HG03103 (cell line): Measurements from ENCODE around the gene ASB2.

Experiments used
- ATAC-seq: cut with Tn5 transposase; IDR thresholded peaks from one replicate; pipeline ENCODE4 v1.9.1; 2021; ENCODE audit warnings: low read depth; ENCODE audit not compliant: unreplicated experiment

ASB2 gene

DNA sequence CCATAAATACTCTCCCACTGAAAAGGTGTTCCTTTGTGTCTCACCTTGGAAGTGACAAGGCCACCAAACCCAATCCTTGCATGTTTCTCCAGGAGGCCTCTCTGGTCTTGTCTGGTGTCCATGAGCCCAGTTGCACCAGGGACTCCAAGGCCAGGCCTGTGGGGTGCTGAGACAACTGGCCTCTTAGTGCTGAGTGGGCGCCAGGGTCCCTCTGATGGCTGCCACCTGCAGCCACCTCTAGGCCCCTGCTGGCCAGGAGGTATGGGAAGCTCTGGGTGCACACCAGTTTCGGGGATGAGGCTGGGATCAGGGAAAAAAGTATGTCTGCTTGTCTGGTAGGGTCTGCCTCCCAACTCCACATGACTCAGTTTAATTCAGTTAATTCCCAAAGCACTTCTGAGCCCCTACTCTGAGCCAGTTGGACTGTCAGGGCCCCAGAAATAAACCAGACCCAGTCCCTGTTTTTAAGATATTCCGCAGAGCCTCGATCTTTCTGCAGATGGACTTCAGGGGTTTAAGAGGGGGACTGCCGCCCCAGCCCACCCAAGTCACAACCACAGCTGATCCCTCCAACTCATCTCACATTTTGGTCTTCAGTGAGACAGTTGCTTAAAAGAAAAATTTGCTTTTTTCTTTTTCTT is 64.3 kb downstream of the ASB2 start:
- ATAC-seq, result no peak

DNA sequence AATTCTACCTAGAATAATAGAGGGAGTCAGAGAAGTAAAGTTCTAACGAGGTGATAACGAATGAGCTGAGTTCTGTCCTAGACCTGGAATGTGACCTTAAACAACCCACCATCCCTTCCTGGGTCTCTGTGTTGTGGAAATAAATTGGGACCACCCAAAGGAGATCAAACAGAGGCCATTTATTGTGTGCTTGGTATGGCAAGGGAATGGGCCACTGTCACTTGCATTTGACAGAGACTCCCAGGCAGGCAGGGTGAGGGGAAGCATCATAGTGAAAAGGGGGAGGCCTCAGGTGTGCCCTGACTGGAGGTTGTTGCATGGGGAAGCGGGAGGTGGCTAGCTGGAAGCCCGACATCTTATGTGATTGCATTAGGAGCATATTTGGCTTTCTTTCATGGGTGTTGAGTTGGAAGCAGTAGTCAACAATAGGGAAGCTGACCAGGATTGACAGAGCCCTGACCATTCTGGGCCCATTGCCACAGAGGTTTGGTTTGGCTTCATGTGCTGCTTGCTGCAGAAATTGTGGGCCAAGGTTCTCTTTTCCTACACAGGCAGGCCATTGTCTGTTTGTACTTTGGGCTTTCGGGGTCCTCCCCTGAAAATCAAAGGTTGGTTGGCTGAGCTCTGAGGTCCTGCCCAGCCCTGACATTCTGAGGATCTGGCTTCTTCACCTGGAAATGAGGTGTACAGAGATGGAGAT is 66.8 kb downstream of the ASB2 start:
- ATAC-seq, result no peak

DNA sequence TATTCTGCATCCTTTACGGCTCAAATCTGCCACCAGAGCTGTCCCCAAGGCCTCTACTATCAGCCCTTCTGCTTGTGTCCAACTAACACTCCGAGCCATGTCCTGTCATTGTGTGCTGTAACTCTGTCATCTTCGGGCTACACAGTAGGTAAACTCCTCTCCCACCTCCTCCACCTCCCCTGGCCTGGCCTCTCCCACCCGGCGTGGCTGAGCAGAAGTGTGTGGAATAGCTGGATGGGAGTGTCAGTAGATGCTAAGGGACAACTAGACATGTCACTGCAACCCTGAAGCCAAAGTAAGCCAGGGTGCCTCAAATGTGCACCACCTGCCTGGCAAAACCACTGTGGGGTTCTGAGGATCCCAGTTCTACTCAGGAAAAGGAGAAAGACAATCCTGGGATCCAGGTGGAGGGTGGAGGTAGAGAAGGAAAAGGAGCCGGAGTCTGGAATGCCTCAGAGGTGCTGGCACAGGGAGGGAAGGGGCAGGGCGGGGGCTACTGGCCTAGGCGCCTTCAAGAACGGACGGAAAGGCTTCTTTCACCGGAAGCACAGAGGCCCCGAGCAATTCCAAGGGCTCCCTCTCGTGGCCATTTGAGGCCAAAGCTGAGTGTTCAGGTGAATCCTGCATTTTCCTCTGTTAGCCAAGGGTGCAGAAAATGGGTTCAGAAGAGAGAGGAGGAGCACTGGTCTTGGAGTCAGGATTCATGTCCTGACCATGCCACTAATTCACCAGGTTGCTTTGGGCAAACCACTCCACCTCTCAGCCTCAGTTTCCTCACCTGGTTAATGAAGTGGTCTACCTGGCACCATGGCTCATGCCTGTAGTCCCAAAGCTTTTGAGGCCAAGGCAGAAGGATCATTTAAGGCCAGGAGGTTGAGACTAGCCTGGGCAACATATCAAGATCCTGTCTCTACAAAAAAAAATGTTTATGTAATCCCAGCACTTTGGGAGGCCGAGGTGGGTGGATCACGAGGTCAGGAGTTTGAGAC is 69.7 kb downstream of the ASB2 start:
- ATAC-seq, result no peak

DNA sequence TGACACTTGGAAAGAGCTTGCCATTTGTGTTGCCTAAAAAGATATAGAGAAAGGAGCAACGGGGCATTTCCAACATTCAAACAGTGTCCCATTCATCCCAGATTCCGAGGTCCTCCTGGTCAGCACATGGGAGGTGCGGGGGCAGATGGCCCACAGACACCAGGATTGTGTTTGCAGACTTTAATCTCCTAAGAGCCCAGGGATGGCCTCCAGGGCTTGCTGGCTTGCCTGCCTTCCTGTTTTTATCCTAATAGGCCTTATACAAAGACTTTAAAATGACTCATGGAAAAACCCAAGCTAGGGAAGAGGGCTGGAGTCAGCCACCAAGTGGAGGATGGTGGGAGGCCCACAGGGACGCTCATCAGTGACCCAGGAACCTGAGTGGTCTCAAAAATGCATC is 70.7 kb downstream of the ASB2 start:
- no peak for ATAC-seq

DNA sequence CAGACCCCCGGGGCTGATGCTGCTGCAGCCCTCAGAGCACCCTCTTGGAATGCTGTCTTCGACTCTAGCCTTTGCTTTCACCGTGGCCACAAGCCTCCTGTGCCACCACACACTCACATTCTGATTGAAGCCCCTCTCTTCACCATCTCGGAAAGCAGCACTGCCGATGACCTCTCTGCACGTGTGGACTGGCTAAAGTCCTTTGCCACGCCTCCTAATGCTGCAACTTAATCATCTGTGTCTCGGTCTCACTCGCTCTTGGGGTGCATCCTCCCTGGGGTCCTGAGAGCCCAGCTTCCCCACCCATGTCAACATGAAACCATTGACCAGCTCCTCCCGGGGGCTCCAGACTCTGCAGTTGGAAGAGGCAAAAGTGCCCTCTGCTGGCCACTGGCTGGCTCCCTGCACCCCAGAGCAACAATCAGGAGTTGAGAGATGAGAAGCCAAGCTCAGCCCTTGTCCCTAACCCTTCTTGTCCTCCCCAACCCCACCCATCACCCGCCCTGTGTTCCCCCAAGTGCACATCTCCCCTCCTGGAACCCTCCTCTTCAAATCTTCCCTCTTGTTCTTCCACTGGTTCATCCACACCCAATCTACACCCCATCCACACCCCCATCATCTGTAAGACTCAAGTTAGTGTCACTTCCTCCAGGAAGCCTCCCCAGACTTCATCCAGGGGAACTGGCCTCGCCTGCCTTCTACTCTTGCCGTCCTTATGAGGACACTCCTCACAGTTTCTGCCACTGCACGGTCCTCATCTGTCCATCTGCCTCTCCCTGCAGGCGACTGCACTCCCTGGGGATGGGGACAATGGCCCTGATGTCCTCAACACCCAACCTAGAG is 72.8 kb downstream of the ASB2 start:
- ATAC-seq, result no peak

DNA sequence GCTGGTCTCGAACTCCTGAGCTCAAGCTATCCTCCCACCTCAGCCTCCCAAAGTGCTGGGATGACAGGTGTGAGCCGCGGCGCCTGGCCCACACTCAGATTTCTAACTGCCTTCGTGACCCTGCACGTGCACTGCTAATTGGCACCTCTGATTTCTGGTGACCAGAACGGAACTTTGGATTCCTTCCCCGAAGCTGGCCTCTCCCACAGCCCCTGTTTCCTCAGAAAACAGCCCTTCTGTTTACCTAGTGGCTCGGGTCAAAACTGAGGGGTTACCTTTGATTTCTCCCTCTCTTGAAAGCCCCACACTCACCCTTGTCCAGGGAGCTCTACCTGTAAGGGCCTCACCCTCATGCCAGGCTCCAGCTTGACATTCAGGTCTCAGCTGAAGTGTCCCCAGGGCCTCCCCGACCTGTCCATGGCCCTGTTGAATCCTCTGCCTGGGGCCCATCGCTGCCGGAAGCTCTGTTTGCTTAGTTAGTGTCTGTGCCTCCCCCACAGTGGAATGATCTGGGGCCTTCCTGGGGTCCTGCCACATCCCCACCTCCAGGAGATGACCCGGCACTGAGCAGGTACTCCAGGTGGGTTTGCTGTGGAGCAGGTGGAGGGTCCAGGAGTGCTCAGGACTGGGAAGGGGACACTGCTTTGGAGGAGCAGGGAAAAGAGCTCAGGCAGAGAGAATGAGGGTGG is 73.6 kb downstream of the ASB2 start:
- ATAC-seq, result no peak

DNA sequence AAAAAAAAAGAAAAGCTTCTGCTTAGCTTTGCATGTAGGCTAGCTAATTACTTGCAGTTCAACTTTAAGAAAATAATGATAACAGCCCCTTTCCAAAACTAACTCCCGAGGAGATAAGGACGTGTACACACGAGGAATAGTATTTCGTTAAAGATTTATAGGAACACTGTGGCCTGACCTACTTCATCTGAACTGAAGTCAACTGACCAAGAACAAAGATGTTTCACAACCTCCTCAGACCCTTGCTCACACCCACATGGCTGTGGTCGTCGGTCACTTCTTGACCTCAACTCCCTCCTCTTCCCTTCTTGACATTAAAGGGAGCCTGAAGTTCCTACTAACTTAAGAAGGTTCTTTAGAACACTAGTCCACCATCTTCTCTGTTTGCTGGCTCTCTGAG is 74.6 kb downstream of the ASB2 start:
- ATAC-seq, result no peak

DNA sequence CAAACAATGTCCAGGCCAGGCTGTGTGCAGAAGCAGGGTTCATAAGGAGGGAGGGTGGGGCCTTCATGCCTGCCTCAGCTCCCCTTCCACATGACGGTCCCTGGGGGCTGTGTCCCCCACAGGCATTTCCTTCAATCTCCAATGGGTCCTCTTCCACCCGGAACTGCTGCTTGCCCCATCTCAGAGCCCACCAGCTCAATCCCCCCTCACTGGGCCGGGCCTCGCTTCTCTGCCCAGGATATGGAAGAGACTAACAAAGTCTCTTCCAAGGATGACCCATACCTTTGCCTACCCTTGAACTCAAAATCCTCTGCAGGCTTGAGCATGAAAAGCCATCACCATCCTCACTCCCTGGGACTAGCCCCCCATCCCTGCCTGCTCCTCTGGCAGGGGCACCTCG is 77.6 kb downstream of the ASB2 start:
- no peak for ATAC-seq

DNA sequence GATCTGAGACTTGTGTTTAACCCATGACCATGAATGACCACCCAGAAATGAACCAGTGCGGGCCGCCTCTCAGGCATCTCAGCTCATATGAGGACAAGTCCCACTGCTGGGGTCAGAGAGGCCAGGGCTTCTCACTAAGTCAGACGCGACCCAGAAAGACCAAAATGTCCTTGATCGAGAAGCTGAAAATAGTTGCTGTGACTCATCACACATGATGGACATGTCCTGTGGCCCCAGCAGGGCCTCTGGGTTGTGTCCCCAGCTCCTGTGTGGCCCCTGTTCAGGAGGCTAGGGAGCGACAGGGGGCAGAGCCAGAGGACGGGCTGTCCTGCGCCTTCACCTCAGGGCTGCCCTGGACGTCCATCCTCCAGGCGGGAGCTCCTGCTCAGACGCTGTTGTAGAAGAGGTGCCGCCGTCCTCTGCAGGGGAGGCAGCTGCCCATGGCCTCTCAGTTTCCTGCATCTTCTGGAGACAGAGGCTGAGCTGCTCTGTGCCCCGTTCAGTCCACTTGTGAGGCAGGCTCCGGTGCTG is 78.2 kb downstream of the ASB2 start:
- no peak for ATAC-seq

DNA sequence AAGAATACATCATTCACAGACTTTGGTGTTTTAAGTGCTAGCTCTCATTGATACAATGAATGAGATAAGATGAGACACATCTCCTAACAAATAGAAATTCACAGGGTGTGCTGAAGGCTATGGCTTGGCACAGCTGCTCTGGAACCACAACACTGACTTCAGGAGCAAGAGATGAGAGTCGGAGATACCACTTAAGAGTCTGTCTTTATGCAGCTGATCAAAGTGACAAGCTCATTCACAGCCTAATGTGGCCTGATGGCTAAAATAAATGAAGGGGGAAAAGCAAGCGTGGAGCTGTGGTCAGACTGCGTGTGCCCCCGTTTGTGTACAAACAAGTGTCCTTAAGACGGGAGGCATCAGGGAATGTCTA is 78.9 kb downstream of the ASB2 start:
- no peak for ATAC-seq

DNA sequence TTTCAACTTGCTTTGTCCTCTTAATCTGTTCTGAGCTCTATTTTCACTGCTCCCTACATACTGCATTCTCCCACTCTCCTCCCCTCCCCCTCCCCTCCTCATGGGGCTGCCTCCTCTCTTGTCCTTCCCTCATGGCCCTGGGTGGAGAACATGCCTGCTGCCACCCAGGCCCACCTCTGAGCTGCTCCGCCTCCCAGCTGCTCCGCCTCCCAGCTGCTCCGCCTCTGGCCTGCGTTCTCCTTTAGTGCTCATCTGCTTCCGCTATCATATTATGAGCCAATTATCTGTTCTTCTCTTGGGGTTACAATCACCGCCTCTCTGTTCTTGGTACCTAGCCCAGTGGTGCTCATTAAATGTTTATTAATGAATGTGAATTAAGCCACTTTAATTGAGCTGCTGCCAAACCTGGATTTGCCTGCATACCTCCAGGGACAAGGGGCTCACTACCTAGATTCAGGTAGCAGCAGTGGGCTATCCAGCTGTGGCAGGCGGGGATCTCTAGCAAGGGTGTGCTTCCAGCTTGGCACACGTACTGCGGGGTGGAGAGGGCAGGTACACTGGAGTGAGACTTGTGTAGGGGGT is 81.3 kb downstream of the ASB2 start:
- ATAC-seq, result no peak

DNA sequence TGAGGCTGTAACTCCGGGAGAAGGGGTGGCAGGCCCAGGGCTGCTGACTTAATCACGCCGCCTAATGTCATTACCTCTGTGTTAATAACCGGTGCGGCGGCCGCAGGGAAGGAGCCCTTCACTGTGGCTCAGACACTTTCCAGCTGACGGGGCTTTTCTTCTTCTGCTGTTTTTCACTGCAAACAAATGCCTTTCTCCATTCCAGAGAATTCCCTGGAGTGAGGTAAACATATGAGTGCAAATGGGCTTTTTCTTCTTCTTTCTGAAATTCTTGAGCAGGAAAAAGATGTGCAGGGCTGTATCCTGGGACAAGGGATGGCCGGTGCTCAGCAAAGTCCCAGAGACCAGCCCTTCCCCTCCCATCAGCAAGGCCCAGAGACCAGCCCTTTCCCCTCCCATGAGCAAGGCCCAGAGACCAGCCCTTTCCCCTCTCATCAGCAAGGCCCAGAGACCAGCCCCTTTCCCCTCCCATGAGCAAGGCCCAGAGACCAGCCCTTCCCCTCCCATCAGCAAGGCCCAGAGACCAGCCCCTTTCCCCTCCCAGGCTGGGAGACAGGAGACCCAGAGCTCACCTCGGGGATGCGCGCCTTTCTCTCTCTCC is 82.6 kb downstream of the ASB2 start:
- no peak for ATAC-seq

DNA sequence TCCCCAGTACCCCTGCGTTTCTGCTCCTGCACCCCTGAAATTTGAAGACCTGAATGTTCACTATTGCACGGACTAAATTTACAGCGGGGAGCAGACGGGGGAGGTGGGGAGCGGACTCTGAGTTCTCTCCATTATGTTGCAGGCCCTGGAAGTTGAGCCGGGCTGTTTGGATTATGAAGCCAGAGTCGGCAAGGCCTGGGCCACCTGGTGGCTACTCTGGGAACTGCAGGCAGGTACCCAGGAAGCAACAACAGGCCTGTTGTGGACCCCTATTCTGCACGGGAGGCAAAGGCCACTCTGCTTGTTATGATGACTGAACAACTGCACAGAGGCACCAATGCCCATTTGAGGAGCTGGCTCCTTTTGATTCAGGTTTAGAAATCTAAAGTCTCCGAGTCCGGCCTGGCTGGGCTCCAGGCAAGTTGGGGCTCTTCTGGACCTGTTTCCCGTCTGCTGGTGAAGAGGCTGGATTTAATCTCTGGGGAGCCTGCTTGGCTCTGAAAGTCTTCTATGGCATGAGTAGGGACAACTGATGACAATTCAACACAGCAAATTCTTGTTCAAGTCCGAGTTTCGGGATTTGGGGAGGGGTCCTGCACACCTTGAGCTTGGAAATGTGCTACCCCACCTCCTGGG is 83.3 kb downstream of the ASB2 start:
- ATAC-seq, result no peak

DNA sequence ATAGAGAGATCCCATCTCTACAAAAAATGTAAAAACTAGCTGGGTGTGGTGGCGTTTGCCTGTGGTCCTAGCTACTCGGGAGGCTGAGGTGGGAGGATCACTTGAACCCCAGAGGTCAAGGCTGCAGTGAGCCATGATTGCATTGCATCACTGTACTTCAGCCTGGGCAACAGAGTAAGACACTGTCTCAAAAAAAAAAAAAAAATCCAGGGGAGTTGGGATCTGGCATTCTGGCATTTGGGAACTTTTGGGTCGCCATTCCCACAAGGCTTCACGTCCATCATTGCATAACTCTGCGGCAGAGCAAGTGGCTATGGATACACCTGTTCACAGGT is 83.9 kb downstream of the ASB2 start:
- no peak for ATAC-seq

DNA sequence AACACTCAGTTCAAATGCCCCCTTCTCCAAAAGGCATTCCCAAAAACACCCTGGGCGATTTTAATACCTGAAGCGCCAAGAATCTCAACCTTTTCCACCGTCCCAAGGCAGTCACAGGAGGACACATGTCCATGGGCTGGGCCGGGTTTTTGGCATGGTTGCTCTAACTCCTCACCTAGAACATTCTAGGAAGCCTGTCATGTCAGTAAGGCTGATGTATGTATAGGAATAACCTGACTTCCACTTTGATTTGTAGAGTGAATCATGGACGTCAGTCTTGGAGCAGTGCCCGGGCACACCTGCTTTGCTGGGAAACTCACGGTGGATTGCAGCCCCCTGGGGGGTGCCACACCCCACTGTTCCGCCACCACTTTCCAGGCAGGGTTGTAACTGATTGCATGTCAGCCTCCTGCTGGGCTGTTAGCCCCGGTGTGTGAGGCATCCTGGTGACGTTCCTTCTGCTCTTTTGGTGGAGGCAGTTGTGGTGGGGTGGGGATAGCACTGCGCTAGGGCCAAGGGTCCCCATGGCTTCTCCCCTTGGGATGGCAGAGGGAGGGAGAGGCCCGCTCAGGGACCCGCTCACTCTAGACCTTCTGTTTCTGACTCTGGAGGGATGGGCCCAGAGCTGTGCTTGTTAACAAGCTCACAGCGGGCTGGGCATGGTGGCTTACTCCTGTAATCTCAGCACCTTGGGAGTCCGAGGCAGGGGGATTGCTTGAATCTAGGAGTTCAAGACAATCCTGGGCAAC is 84.4 kb downstream of the ASB2 start:
- ATAC-seq, result no peak

DNA sequence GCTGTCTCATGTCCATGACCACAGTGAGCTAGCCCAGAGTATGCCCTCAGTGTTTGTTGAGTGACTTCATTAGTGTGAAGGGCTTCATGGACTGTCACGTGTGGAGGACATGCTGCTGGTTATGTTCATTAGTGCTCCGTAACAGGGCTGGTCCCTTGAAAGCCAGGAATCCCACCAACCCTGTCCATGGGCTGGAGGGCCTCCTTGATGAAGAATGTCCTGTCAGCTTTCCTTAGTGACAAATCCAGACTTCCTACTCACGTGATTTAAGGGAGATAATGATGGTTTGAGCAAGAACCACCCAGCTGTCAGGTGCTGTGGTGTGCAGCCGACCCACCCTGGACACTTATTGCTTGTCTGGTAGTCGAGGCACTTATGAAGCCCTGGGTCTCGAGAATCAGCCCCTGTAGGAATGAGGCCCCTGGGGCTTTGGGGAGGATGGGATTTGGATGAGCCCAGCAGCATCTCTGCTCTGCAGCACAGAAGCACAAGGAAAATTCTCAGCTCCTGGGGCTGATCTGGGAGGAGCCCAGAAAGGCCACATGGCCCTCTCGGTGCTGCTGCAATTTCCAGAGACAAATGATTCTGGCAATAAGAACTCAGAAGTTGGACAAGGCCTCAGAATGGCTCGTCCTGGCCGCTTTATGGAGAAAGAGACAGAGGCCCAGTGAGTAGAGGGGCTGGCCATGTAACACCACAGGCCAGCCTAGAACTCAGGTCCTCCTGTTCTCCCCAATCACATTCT is 86.5 kb downstream of the ASB2 start:
- no peak for ATAC-seq

DNA sequence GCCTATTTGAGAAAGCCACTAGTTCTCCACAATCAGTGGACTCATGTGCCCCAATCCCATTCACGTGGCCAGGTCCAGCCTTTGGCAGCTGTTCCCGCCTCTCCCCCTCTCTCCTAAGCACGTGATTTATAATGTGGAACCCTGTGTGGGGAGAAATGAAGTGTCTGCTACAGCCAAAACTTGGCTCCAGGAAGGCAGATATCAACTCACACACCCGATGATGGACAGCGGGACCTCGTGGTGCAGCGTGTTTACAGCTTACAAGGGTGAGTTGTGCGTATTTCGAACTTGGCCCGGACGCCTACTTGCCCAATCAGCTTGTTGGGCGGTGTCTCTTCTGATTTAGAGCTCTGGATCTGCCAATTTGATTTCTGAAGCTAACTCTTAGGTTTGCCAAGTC is 87.4 kb downstream of the ASB2 start:
- ATAC-seq, result no peak
